Measurements from ENCODE around the gene URB2. TPM values are rescaled to one million over a fixed set of nuclear protein-coding genes. Genes with fewer than 3 reads are reported as not detected.
A peak's percentile ranks its signal among the peaks of the same experiment; 100 is the strongest.

The URB2 gene
- 1 to 10 TPM; 8.5 to 9.4 TPM for total RNA-seq
- polyA plus RNA-seq: 1 to 10 TPM; 3.5 to 7.2 TPM

DNA sequence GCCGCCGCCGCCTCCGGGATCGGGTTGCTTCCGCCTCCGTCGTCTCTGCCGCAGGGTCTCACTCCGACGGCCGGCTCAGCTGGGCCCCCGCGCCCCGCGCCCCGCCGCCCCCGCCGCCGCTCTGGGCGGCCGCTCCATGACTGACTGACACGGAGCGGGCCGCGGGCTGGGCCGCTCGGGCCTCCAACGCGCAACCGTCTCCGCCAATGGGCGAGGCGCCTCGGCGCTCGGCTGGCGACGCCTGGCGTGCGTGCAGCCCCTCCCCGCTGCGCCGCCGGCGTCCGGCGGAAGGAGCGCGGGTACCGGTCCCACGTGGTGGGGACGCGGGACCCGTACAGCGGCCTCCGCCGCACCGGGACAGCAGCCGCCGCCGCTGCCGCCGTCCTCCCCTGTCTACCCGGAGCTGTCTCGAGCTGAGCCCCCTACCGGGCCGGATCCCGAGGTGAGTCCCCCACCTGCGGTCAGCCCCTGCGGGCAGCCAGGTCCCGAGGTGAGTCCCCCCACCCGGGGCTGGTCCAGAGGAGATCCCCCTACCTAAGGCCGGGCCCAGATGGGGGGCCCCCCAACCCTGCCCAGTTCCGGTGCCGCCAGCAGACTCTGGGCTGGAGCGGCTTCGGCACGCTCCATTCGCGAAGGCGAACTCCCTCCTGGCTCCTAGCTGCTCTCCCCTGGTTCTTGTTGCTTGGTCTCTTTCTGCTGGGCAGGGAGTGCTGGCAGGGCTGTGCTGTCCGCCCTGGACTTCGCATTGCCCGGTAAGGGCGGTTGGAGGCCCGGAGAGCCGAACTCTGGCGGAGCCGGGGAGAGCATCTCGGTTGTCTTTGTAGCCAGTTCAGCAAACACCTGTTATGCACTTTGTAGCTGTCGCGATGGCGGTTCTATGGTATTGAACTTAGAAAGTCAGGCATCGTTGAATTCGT lies at the start of gene URB2, which contains the start of gene TAF5L:
Gene URB2 (plus strand): TSS at position 333 of the 917 bp plus-strand sequence. CDS start 1,387 bp downstream, outside the sequence.
Gene TAF5L (minus strand): TSS at position 208 of the 917 bp plus-strand sequence. CDS start 11,640 bp downstream, outside the sequence.
- Histone ChIP-seq H3K27ac (ENCODE audit: low read depth, low read length) (peak within 1 kb of the TSS; percentile 63), H3K27me3 (ENCODE audit: insufficient read depth, low read length) (no peaks in the 10 kb centered on the region), H3K4me3 (ENCODE audit: low read length in 2 of 2) (peak within 1 kb of the TSS; percentile 77 to 98), H3K36me3 (ENCODE audit: insufficient read depth, low read length) (no peaks in the 10 kb centered on the region), H3K4me1 (ENCODE audit: insufficient read depth, low read length) (peaks cover 41% of the 10 kb centered on the region), H3K9me3 (ENCODE audit: control insufficient read depth in 1 of 2, low read length in 2 of 2) (no peaks in the 10 kb centered on the region)
- peak within 1 kb of the TSS; percentile 97 to 100 (median 99) for H3K4me3 Mint-ChIP-seq
- CTCF ChIA-PET (ENCODE audit: partially characterized antibody): interaction anchor here (5.1 kb wide), 1 partner anchor 67 kb away, joined by 37 read pairs; the partner anchor contains the start of gene ABCB10
- no peaks in the 10 kb centered on the region for H3K9me3 Mint-ChIP-seq
- DNase-seq: peak; percentile 84 to 88 (median 87)
- intact Hi-C loops (cut with micrococcal nuclease): loop anchor here (1.0 to 10.0 kb wide), 5 partner anchors 67 to 1541 kb away; partner anchors contain the start of genes ARF1, COG2, GALNT2 and NUP133
- H3K4me1 Mint-ChIP-seq: peaks cover 33 to 67% (median 51%) of the 10 kb centered on the region in 4 donors
- POLR2A ChIA-PET (ENCODE audit: partially characterized antibody): interaction anchor here (0.6 to 7.2 kb wide), 5 partner anchors 24 to 284 kb away, joined by 3 to 104 read pairs (median 4); partner anchors contain the start of genes ABCB10 and CCSAP
- H3K36me3 Mint-ChIP-seq: peaks cover 7 to 16% of the 10 kb centered on the region in 2 donors
- no peaks in the 10 kb centered on the region for H3K27me3 Mint-ChIP-seq
- H3K27ac Mint-ChIP-seq: peak within 1 kb of the TSS; percentile 91 to 99 (median 97)

DNA sequence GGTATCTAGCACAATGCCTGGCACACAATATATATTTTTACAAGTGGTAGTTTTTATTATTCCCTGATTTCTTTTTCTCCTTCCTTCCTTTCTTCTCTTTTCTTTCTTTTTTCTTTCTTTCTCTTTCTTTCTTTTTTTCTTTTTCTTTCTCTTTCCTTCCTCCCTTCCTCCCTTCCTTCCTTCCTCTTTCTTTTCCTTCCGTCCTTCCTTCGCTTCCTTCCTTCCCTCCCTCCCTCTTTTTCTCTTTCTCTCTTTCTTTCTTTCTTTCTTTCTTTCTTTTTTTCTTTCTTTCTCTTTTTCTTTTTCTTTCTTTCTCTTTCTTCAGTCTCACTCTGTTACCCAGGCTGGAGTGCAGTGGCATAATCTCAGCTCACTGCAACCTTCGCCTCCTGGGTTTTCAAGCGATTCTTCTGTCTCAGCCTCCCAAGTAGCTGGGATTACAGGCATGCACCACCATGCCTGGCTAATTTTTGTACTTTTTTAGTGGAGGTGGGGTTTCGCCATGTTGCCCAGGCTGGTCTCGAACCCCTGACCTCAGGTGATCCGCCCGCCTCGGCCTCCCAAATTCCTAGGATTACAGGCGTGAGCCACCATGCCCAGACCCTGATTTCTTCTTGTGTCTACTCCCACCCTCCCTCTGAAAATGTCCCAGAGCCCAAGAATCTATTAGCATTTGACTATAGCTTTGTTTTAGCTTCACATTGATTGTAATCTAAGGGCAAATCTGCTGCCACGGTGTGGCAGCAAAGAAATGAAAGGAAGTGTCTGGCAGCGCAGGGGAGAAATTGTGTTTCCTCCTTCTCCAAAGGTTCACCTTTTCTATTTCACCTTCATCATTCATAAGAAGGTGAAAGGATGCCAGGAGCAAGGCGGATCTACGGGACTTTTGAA lies 47.6 kb upstream of the URB2 start:
- Mint-ChIP-seq H3K36me3 (no peaks in the 10 kb centered on the region), H3K27me3 (peaks cover 3 to 8% of the 10 kb centered on the region in 2 donors), H3K9me3 (no peaks in the 10 kb centered on the region), H3K4me1 (no peaks in the 10 kb centered on the region), H3K4me3 (no peak overlapping the region), H3K27ac (no peak overlapping the region)
- CTCF ChIA-PET (ENCODE audit: partially characterized antibody): no interaction called here
- no peaks in the 10 kb centered on the region for H3K4me1 ChIP-seq (ENCODE audit: insufficient read depth, low read length)
- POLR2A ChIA-PET (ENCODE audit: partially characterized antibody): no interaction called here
- H3K27ac ChIP-seq (ENCODE audit: low read depth, low read length): no peak overlapping the region
- no peaks in the 10 kb centered on the region for H3K9me3 ChIP-seq (ENCODE audit: control insufficient read depth in 1 of 2, low read length in 2 of 2)
- H3K27me3 ChIP-seq (ENCODE audit: insufficient read depth, low read length): no peaks in the 10 kb centered on the region
- H3K4me3 ChIP-seq (ENCODE audit: low read length in 2 of 2): no peak overlapping the region
- DNase-seq: no peak
- intact Hi-C loops (cut with micrococcal nuclease): no loop called here
- no peaks in the 10 kb centered on the region for H3K36me3 ChIP-seq (ENCODE audit: insufficient read depth, low read length)

DNA sequence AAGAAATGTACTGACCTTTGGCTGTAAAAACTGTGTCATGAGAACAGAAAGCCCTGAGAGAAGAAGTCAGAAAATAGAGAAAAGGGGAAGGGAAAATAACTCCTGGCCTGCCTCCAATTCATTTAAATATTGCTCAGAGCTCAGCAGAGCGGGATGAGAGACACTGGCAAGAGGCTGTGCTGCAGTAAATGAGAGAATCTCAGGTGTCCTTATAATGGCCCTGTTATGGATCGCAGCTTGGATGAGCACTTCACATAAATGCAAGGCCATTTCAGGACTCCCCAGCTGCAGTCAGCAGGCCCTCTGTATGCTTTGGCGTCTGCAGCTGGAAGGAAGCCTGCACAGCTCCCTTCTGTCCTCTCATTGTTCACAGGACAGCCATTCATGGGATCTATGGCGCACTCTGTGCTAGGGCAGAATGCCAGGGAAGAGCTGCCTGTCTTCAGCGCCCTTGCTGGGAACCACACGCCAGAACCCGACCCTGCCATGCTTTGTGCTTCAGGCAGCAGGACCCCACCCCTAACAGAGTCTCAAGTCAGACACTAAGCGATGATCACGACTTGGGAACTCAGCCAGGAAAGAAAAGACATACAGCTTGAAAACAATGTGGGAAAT lies 46.9 kb upstream of the URB2 start:
- H3K36me3 Mint-ChIP-seq: no peaks in the 10 kb centered on the region
- POLR2A ChIA-PET (ENCODE audit: partially characterized antibody): no interaction called here
- H3K4me1 ChIP-seq (ENCODE audit: insufficient read depth, low read length): no peaks in the 10 kb centered on the region
- no peaks in the 10 kb centered on the region for H3K9me3 Mint-ChIP-seq
- H3K27me3 Mint-ChIP-seq: peaks cover 3 to 5% of the 10 kb centered on the region in 2 donors
- intact Hi-C loops (cut with micrococcal nuclease): no loop called here
- no peaks in the 10 kb centered on the region for H3K9me3 ChIP-seq (ENCODE audit: control insufficient read depth in 1 of 2, low read length in 2 of 2)
- no peaks in the 10 kb centered on the region for H3K27me3 ChIP-seq (ENCODE audit: insufficient read depth, low read length)
- no peak overlapping the region for H3K4me3 Mint-ChIP-seq
- no peaks in the 10 kb centered on the region for H3K4me1 Mint-ChIP-seq
- no peak for DNase-seq
- H3K27ac ChIP-seq (ENCODE audit: low read depth, low read length): no peak overlapping the region
- H3K27ac Mint-ChIP-seq: peak overlapping the region in 1 of 7 donors; percentile 60
- CTCF ChIA-PET (ENCODE audit: partially characterized antibody): no interaction called here
- H3K36me3 ChIP-seq (ENCODE audit: insufficient read depth, low read length): no peaks in the 10 kb centered on the region
- H3K4me3 ChIP-seq (ENCODE audit: low read length in 2 of 2): no peak overlapping the region

DNA sequence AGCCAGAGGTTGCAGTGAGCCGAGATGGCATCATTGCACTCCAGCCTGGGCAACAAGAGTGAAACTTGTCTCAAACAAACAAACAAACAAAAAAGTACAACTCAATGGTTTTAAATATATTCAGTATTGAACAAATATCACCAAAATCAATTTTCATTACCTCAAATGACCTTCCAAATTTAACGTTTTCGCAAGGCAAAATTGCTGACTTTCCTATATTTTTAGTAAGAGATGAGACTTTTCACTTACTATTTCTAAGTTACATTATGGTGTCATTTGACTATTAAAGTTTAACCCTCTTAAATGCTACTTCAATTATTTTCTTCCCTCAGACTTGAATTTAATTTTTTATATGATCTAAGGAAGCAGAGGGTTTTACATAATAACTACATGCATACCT lies 44.6 kb upstream of the URB2 start:
- H3K36me3 Mint-ChIP-seq: no peaks in the 10 kb centered on the region
- Histone ChIP-seq H3K4me3 (ENCODE audit: low read length in 2 of 2) (no peak overlapping the region), H3K9me3 (ENCODE audit: control insufficient read depth in 1 of 2, low read length in 2 of 2) (no peaks in the 10 kb centered on the region), H3K27me3 (ENCODE audit: insufficient read depth, low read length) (no peaks in the 10 kb centered on the region), H3K27ac (ENCODE audit: low read depth, low read length) (no peak overlapping the region), H3K36me3 (ENCODE audit: insufficient read depth, low read length) (no peaks in the 10 kb centered on the region), H3K4me1 (ENCODE audit: insufficient read depth, low read length) (no peaks in the 10 kb centered on the region)
- peaks cover 2 to 3% of the 10 kb centered on the region in 2 donors for H3K27me3 Mint-ChIP-seq
- H3K4me1 Mint-ChIP-seq: peaks cover 0 to 2% (median 0%) of the 10 kb centered on the region in 4 donors
- H3K4me3 Mint-ChIP-seq: no peak overlapping the region
- DNase-seq: no peak
- POLR2A ChIA-PET (ENCODE audit: partially characterized antibody): no interaction called here
- CTCF ChIA-PET (ENCODE audit: partially characterized antibody): no interaction called here
- intact Hi-C loops (cut with micrococcal nuclease): no loop called here
- H3K27ac Mint-ChIP-seq: no peak overlapping the region
- H3K9me3 Mint-ChIP-seq: no peaks in the 10 kb centered on the region

DNA sequence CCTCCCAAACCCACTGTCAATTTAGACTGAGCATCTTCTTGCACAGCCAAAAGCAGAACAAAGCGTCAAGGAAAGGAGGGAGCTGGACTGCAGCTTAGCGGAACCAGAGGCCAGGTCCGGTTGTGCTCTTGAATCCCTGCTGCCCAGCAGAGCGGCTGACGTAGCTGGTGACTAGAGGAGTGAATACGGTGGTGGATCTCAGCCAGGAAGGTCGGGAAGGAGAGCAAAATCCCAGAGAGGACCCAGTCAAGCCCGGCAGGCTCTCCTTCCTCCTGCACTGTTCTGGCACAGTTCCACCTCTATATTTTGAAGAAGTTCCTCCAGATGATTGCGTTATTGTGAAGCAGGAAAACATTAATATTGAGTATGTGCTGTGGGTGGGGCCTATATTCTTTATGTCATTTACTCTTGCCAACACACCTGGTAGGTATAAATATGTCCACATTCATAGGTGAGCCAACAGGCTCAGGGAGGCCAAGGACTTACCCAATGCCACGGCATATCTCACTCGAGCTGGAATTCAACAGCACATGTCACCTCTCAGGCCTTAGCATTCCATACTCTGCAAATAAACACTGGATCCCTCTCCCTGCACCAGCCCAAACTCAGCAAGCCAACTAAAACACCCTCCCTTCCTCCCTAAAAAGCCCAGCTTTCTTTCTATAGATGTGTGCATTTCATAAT lies 43.9 kb upstream of the URB2 start:
- Mint-ChIP-seq H3K36me3 (no peaks in the 10 kb centered on the region), H3K27ac (no peak overlapping the region), H3K27me3 (peaks cover 2 to 3% of the 10 kb centered on the region in 2 donors), H3K4me3 (no peak overlapping the region), H3K9me3 (no peaks in the 10 kb centered on the region), H3K4me1 (peaks cover 0 to 2% (median 0%) of the 10 kb centered on the region in 4 donors)
- H3K4me3 ChIP-seq (ENCODE audit: low read length in 2 of 2): no peak overlapping the region
- CTCF ChIA-PET (ENCODE audit: partially characterized antibody): interaction anchor here (0.8 to 1.0 kb wide), 2 partner anchors 17 to 21 kb away, joined by 3 read pairs; no protein-coding TSS in a partner anchor
- intact Hi-C loops (cut with micrococcal nuclease): no loop called here
- no peaks in the 10 kb centered on the region for H3K9me3 ChIP-seq (ENCODE audit: control insufficient read depth in 1 of 2, low read length in 2 of 2)
- H3K36me3 ChIP-seq (ENCODE audit: insufficient read depth, low read length): no peaks in the 10 kb centered on the region
- no peak for DNase-seq
- H3K27me3 ChIP-seq (ENCODE audit: insufficient read depth, low read length): no peaks in the 10 kb centered on the region
- no peak overlapping the region for H3K27ac ChIP-seq (ENCODE audit: low read depth, low read length)
- H3K4me1 ChIP-seq (ENCODE audit: insufficient read depth, low read length): no peaks in the 10 kb centered on the region
- POLR2A ChIA-PET (ENCODE audit: partially characterized antibody): no interaction called here

DNA sequence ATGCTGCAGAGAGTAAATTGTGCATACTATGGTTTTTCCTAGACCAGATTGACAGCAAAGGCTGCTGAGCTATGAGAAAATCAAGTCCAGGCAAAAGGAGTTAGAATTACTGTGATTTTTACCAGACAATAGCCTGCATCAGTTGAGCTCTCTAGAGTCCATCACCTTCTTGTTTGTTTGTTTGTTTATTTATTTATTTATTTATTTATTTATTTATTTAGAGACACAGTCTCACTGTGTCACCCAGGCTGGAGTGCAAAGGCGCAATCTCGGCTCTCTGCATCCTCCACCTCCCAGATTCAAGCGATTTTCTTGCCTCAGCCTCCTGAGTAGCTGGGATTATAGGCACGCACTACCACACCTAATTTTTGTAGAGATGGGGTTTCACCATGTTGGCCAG lies 43.3 kb upstream of the URB2 start:
- intact Hi-C loops (cut with micrococcal nuclease): no loop called here
- no peak for DNase-seq
- Histone ChIP-seq H3K4me1 (ENCODE audit: insufficient read depth, low read length) (no peaks in the 10 kb centered on the region), H3K4me3 (ENCODE audit: low read length in 2 of 2) (no peak overlapping the region), H3K27me3 (ENCODE audit: insufficient read depth, low read length) (no peaks in the 10 kb centered on the region), H3K27ac (ENCODE audit: low read depth, low read length) (no peak overlapping the region), H3K9me3 (ENCODE audit: control insufficient read depth in 1 of 2, low read length in 2 of 2) (no peaks in the 10 kb centered on the region), H3K36me3 (ENCODE audit: insufficient read depth, low read length) (no peaks in the 10 kb centered on the region)
- Mint-ChIP-seq H3K27ac (no peak overlapping the region), H3K27me3 (peaks cover 2% of the 10 kb centered on the region in 2 donors), H3K9me3 (no peaks in the 10 kb centered on the region), H3K4me1 (peaks cover 0 to 2% (median 0%) of the 10 kb centered on the region in 4 donors), H3K36me3 (no peaks in the 10 kb centered on the region), H3K4me3 (no peak overlapping the region)
- POLR2A ChIA-PET (ENCODE audit: partially characterized antibody): no interaction called here
- CTCF ChIA-PET (ENCODE audit: partially characterized antibody): interaction anchor here (0.8 to 1.0 kb wide), 2 partner anchors 16 to 22 kb away, joined by 3 read pairs; no protein-coding TSS in a partner anchor
